ENCODE results near the gene WDR88. TPM values are rescaled to one million over a fixed set of nuclear protein-coding genes. Genes with fewer than 3 reads are reported as not detected.

Gene WDR88
- total and polyA plus RNA-seq, 2 of the 13 experiments (the other 11 are each of a cell fraction or from before 2014, with no cell fraction given) = not detected

DNA sequence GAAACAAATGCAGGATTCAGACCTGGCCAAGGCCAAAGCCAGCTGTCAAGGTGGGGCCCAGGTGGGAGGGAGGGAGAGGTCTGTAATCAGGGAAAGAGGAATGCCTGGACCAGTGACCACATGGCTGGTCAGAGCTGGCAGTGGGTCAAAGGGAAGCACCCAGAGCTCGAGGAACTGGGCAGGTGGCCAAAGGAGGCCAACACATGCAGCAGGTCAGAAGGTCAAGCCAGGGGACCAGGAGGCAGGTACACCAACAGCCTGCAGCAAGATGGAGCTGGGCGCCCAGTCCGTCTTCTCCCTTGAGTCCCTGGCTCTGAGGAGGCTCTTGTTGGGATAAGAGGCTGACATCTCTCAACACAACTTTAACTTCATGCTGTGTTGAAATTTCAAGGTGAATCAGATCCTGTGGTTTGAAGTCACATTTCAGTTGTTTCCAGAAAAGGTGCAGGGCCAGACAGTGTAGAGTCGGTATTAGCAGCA lies 33.8 kb upstream of the WDR88 start (continued):
- no peak for TF ChIP-seq ZNF121 (CRISPR knock-in tag; IDR thresholded peaks at IDR 0.05)
- TF ChIP-seq, protein P1, sequence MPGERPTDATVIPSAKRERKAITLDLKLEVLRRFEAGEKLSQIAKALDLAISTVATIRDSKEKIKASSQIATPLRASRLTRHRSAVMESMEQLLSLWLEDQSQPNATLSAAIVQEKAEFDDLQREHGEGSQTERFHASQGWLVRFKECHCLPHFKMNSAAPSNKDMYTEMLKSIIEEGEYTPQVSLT (CRISPR knock-in tag; IDR thresholded peaks at IDR 0.05; ENCODE audit: borderline replicate concordance, low read depth) = no peak
- TF ChIP-seq ZNF782 (CRISPR knock-in tag; IDR thresholded peaks at IDR 0.05; ENCODE audit: borderline replicate concordance) = no peak
- TF ChIP-seq TOE1 (CRISPR knock-in tag; IDR thresholded peaks at IDR 0.05) = no peak
- TF ChIP-seq NR1H2 (CRISPR knock-in tag; IDR thresholded peaks at IDR 0.05; ENCODE audit: borderline replicate concordance, low read depth) = no peak
- TF ChIP-seq MTA3 (CRISPR knock-in tag; IDR thresholded peaks at IDR 0.05) = no peak
- TF ChIP-seq, protein P2, sequence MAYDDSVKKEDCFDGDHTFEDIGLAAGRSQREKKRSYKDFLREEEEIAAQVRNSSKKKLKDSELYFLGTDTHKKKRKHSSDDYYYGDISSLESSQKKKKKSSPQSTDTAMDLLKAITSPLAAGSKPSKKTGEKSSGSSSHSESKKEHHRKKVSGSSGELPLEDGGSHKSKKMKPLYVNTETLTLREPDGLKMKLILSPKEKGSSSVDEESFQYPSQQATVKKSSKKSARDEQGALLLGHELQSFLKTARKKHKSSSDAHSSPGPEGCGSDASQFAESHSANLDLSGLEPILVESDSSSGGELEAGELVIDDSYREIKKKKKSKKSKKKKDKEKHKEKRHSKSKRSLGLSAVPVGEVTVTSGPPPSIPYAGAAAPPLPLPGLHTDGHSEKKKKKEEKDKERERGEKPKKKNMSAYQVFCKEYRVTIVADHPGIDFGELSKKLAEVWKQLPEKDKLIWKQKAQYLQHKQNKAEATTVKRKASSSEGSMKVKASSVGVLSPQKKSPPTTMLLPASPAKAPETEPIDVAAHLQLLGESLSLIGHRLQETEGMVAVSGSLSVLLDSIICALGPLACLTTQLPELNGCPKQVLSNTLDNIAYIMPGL (CRISPR knock-in tag; IDR thresholded peaks at IDR 0.05; ENCODE audit: borderline replicate concordance in 1 of 2, low read depth in 1 of 2) = no peak
- peak; percentile 62; the same call in 1 of the 2 replicates for TF ChIP-seq MIER3 (CRISPR knock-in tag; IDR thresholded peaks at IDR 0.05; ENCODE audit: borderline replicate concordance)
- no peak for TF ChIP-seq ZSCAN12 (CRISPR knock-in tag; IDR thresholded peaks at IDR 0.05)
- TF ChIP-seq ZNF34 (CRISPR knock-in tag; IDR thresholded peaks at IDR 0.05; ENCODE audit: borderline replicate concordance) = no peak
- TF ChIP-seq ZNF598 (CRISPR knock-in tag; IDR thresholded peaks at IDR 0.05; ENCODE audit: borderline replicate concordance) = no peak
- TF ChIP-seq, protein P3, sequence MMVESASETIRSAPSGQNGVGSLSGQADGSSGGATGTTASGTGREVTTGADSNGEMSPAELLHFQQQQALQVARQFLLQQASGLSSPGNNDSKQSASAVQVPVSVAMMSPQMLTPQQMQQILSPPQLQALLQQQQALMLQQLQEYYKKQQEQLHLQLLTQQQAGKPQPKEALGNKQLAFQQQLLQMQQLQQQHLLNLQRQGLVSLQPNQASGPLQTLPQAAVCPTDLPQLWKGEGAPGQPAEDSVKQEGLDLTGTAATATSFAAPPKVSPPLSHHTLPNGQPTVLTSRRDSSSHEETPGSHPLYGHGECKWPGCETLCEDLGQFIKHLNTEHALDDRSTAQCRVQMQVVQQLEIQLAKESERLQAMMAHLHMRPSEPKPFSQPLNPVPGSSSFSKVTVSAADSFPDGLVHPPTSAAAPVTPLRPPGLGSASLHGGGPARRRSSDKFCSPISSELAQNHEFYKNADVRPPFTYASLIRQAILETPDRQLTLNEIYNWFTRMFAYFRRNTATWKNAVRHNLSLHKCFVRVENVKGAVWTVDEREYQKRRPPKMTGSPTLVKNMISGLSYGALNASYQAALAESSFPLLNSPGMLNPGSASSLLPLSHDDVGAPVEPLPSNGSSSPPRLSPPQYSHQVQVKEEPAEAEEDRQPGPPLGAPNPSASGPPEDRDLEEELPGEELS (CRISPR knock-in tag; IDR thresholded peaks at IDR 0.05) = peak; percentile 68
- TF ChIP-seq, protein P4, sequence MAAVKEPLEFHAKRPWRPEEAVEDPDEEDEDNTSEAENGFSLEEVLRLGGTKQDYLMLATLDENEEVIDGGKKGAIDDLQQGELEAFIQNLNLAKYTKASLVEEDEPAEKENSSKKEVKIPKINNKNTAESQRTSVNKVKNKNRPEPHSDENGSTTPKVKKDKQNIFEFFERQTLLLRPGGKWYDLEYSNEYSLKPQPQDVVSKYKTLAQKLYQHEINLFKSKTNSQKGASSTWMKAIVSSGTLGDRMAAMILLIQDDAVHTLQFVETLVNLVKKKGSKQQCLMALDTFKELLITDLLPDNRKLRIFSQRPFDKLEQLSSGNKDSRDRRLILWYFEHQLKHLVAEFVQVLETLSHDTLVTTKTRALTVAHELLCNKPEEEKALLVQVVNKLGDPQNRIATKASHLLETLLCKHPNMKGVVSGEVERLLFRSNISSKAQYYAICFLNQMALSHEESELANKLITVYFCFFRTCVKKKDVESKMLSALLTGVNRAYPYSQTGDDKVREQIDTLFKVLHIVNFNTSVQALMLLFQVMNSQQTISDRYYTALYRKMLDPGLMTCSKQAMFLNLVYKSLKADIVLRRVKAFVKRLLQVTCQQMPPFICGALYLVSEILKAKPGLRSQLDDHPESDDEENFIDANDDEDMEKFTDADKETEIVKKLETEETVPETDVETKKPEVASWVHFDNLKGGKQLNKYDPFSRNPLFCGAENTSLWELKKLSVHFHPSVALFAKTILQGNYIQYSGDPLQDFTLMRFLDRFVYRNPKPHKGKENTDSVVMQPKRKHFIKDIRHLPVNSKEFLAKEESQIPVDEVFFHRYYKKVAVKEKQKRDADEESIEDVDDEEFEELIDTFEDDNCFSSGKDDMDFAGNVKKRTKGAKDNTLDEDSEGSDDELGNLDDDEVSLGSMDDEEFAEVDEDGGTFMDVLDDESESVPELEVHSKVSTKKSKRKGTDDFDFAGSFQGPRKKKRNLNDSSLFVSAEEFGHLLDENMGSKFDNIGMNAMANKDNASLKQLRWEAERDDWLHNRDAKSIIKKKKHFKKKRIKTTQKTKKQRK (IDR thresholded peaks at IDR 0.05; ENCODE audit: low read length) = no peak
- TF ChIP-seq GABPB1 (CRISPR knock-in tag; IDR thresholded peaks at IDR 0.05) = peak; percentile 20; the same call in 1 of the 2 replicates
- TF ChIP-seq NCOA1 (CRISPR knock-in tag; IDR thresholded peaks at IDR 0.05) = no peak
- no peak for TF ChIP-seq NFIB (CRISPR knock-in tag; IDR thresholded peaks at IDR 0.05; ENCODE audit: borderline replicate concordance)
- no peak for TF ChIP-seq RARG (CRISPR knock-in tag; IDR thresholded peaks at IDR 0.05; ENCODE audit: low read depth)
- TF ChIP-seq, protein P5, sequence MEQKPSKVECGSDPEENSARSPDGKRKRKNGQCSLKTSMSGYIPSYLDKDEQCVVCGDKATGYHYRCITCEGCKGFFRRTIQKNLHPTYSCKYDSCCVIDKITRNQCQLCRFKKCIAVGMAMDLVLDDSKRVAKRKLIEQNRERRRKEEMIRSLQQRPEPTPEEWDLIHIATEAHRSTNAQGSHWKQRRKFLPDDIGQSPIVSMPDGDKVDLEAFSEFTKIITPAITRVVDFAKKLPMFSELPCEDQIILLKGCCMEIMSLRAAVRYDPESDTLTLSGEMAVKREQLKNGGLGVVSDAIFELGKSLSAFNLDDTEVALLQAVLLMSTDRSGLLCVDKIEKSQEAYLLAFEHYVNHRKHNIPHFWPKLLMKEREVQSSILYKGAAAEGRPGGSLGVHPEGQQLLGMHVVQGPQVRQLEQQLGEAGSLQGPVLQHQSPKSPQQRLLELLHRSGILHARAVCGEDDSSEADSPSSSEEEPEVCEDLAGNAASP (CRISPR knock-in tag; IDR thresholded peaks at IDR 0.05; ENCODE audit: borderline replicate concordance) = peak; percentile 77; the same call in 1 of the 2 replicates
- no peak for TF ChIP-seq ZNF251 (CRISPR knock-in tag; IDR thresholded peaks at IDR 0.05)
